HepG2 (cell line): ENCODE results near the gene RYR2. TPM values are rescaled to one million over a fixed set of nuclear protein-coding genes. Genes with fewer than 3 reads are reported as not detected.

Experiments
- ATAC-seq: fragments of 200-7000 bp; cut with Tn5 transposase; 3 replicates; pipeline ENCODE4 v1.9.1; 2020; ENCODE audit warnings: mild to moderate bottlenecking, moderate library complexity
- BruUV-seq: library from RNA; stranded (reverse); fragments of 400-500 nt; replicated peaks from 2 replicates; lab custom pipeline; 2021; lab: Mats Ljungman, UMichigan
- CTCF ChIA-PET: fragments of 300-600 bp; formaldehyde crosslinking; extraction: SDS; loops from one replicate; lab custom pipeline; 2021; ENCODE audit warnings: low total read pairs, inconsistent platforms, low intra/inter-chr PET ratio; lab: Yijun Ruan, JAX
- POLR2A ChIA-PET: fragments of 350-600 bp; sonication (Branson Sonifier 250); formaldehyde crosslinking; loops from one replicate; lab custom pipeline; 2020; ENCODE audit warnings: antibody characterized with exemption, inconsistent platforms; lab: Yijun Ruan, JAX
- DNase-seq: peaks from one replicate; pipeline ENCODE4 v3.0.0-alpha.2; 2015; ENCODE audit warnings: low spot score
- FAIRE-seq: peaks from 3 replicates; lab custom pipeline; 2011; peaks lifted over from hg19 to GRCh38; lab: Jason Lieb, UNC
- H2AFZ ChIP-seq: one replicate; pipeline ENCODE4 v1.6.1; 2011; ENCODE audit warnings: low read length, inconsistent platforms
- H3K27ac ChIP-seq: fragments of 300-600 bp; 3 replicates; pipeline ENCODE4 v1.8.0; 2011; ENCODE audit warnings: mixed run types, mild to moderate bottlenecking, mixed read lengths, low read length, inconsistent platforms; ENCODE audit not compliant: insufficient read depth; ENCODE audit errors: extremely low read length
- H3K27me3 ChIP-seq, 2 experiments: fragments of 200-600 bp in 1 of 2; 2 replicates in 1 of 2; 3 replicates in 1 of 2; pipeline versions ENCODE4 v1.6.0 to v1.8.0; 2011; ENCODE audit warnings: low read length in 2 of 2, mild to moderate bottlenecking in 2 of 2, moderate library complexity in 2 of 2, inconsistent platforms in 1 of 2; ENCODE audit not compliant: insufficient read depth in 2 of 2, control insufficient read depth in 1 of 2
- H3K36me3 ChIP-seq, 2 experiments: fragments of 200-600 bp in 1 of 2; replicated peaks in 1 of 2; 2 replicates in 1 of 2; 3 replicates in 1 of 2; pipeline versions ENCODE4 v1.5.1 to v1.8.0; 2011; ENCODE audit warnings: low read length in 2 of 2, inconsistent platforms in 1 of 2; ENCODE audit not compliant: insufficient read depth in 2 of 2, control insufficient read depth in 1 of 2
- H3K4me1 ChIP-seq: 2 replicates; pipeline ENCODE4 v1.5.1; 2012; ENCODE audit warnings: low read length, inconsistent platforms; ENCODE audit not compliant: insufficient read depth
- H3K4me2 ChIP-seq: 2 replicates; pipeline ENCODE4 v1.6.0; 2011; ENCODE audit warnings: low read depth, low read length, inconsistent platforms
- H3K4me3 ChIP-seq, 3 experiments: fragments of 200-600 bp in 1 of 3; sonication (generic), shearing (Covaris generic) in 1 of 3; replicated peaks in 1 of 3; 2 replicates each; pipeline ENCODE4 v1.5.1; 2011 to 2016; ENCODE audit warnings: low read length in 3 of 3, inconsistent platforms in 2 of 3, low read depth in 2 of 3, mild to moderate bottlenecking in 2 of 3, control low read depth in 1 of 3, mixed read lengths in 1 of 3; ENCODE audit not compliant: insufficient read depth in 1 of 3
- H3K79me2 ChIP-seq: one replicate; pipeline ENCODE4 v1.6.1; 2011; ENCODE audit warnings: low read length, inconsistent platforms; ENCODE audit not compliant: insufficient read depth
- H3K9ac ChIP-seq: 2 replicates; pipeline ENCODE4 v1.6.0; 2011; ENCODE audit warnings: mild to moderate bottlenecking, low read depth, low read length, inconsistent platforms; ENCODE audit not compliant: insufficient read depth
- H3K9me3 ChIP-seq: 2 replicates; pipeline ENCODE4 v1.5.1; 2012; ENCODE audit warnings: mild to moderate bottlenecking, low read length
- H4K20me1 ChIP-seq: 2 replicates; pipeline ENCODE4 v1.6.0; 2011; ENCODE audit warnings: inconsistent platforms, mild to moderate bottlenecking, low read length, moderate library complexity; ENCODE audit not compliant: insufficient read depth
- BCLAF1 ChIP-seq: fragments of 450-650 bp; IDR thresholded peaks from 2 replicates; pipeline ENCODE4 v1.6.1; 2017; ENCODE audit warnings: mild to moderate bottlenecking
- CCDC6 ChIP-seq: sonication (generic); formaldehyde crosslinking; IDR thresholded peaks from 2 replicates; pipeline ENCODE4 v1.8.1; 2022; ENCODE audit warnings: mild to moderate bottlenecking, missing genetic modification reagents, moderate library complexity
- FOXC1 ChIP-seq: sonication (generic); formaldehyde crosslinking; IDR thresholded peaks from 2 replicates; pipeline ENCODE4 v1.8.0; 2022; ENCODE audit warnings: mild to moderate bottlenecking, missing genetic modification reagents, borderline replicate concordance
- GATAD1 ChIP-seq: IDR thresholded peaks from 2 replicates; pipeline ENCODE4 v1.6.1; 2016; ENCODE audit warnings: missing genetic modification reagents, missing compliant biosample characterization
- HNRNPH1 ChIP-seq: fragments of 200-400 bp; formaldehyde crosslinking; optimal IDR thresholded peaks from 2 replicates; pipeline ENCODE3; 2017; ENCODE audit warnings: mild to moderate bottlenecking, low read depth, low read length
- PRDM15 ChIP-seq: sonication (generic); formaldehyde crosslinking; IDR thresholded peaks from 2 replicates; pipeline ENCODE4 v1.4.0; 2020; ENCODE audit warnings: missing genetic modification reagents
- WIZ ChIP-seq: sonication (generic); formaldehyde crosslinking; IDR thresholded peaks from 2 replicates; pipeline ENCODE4 v1.5.1; 2020; ENCODE audit warnings: mild to moderate bottlenecking, missing genetic modification reagents
- ZFP90 ChIP-seq: sonication (generic); formaldehyde crosslinking; IDR thresholded peaks from 2 replicates; pipeline ENCODE4 v1.8.0; 2022; ENCODE audit warnings: missing genetic modification reagents, mild to moderate bottlenecking, inconsistent platforms, borderline replicate concordance
- ZNF354B ChIP-seq: sonication (generic); formaldehyde crosslinking; IDR thresholded peaks from 2 replicates; pipeline ENCODE4 v1.8.0; 2022; ENCODE audit warnings: mild to moderate bottlenecking, missing genetic modification reagents
- ZNF557 ChIP-seq: sonication (generic); formaldehyde crosslinking; IDR thresholded peaks from 2 replicates; pipeline ENCODE4 v1.4.0; 2020; ENCODE audit warnings: missing genetic modification reagents
- WGBS: methylation state at CpG from one replicate; pipeline ENCODE4 v1.1.6; 2017; ENCODE audit warnings: low lambda C conversion rate; 5-methylcytosine and 5-hydroxymethylcytosine counted together
- in situ Hi-C: cut with HindIII; loops from 2 replicates; pipeline ENCODE4 v1.10.0; 2017; ENCODE audit warnings: low pct_unique_long_range_greater_than_20kb; ENCODE audit not compliant: extremely low pct_ligation_motif_present
- intact Hi-C: fragments of 100-400 bp; cut with micrococcal nuclease; formaldehyde crosslinking; loops from one replicate; pipeline ENCODE4 v1.10.0; 2022; ENCODE audit not compliant: unreplicated experiment
- polyA plus RNA-seq, 8 experiments: library from polyadenylated mRNA; depleted of rRNA in 3 of 8; stranded (reverse) in 7 of 8; unstranded in 1 of 8; fragments of >200 nt; fragmentation: Illumina TruSeq in 4 of 8; extraction: Trizol in 4 of 8; gene quantifications; 2 replicates each; pipeline versions ENCODE4 v1.2.1 to v1.2.3, GENCODE V29; 2011 to 2016; ENCODE audit warnings: low read depth in 4 of 8, missing spikeins in 1 of 8, mixed read lengths in 1 of 8; ENCODE audit not compliant: insufficient read depth in 1 of 8
- total RNA-seq, 5 experiments: library from RNA; depleted of rRNA; stranded (reverse); fragments of >200 nt; fragmentation: Illumina TruSeq; extraction: Trizol; gene quantifications; 2 replicates each; pipeline ENCODE4 v1.2.3, GENCODE V29; 2016; ENCODE audit warnings: low read depth in 1 of 5
- TF ChIP-seq, protein P1 (sequence below): sonication (generic); formaldehyde crosslinking; IDR thresholded peaks from 2 replicates; pipeline ENCODE4 v1.9.0; 2022; ENCODE audit warnings: missing genetic modification reagents, mild to moderate bottlenecking, borderline replicate concordance
- TF ChIP-seq, protein P2 (sequence below): sonication (generic); formaldehyde crosslinking; conservative IDR thresholded peaks from 2 replicates; pipeline ENCODE4 v1.5.0; 2020; ENCODE audit warnings: missing genetic modification reagents

RYR2 gene
- total and polyA plus RNA-seq, 2 of the 13 experiments (the other 11 are each of a cell fraction or from before 2014, with no cell fraction given) = not detected

DNA sequence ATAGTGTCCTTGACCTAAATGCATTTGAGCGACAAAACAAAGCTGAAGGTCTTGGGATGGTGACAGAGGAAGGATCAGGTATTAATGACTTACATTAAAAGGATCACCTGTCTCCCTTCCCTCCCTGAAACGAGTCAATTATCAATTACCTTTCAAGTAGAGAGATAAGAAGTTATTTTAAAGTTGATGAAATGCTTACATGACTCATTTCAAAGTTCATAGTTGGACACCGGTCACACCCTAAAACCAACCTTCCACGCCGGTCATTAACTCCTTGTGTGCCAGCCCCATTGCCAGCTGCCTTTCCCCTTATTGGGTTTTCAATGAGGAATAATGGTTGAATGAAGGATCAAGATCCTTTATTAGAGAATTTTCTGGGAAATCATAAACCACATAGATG, 719.0 kb downstream of the RYR2 start:
- H4K20me1 ChIP-seq = no peaks in the 10 kb centered on the region
- ChIA-PET POLR2A (no interaction called here), CTCF (no interaction called here)
- no peaks in the 10 kb centered on the region for H3K79me2 ChIP-seq
- no peaks in the 10 kb centered on the region for H3K36me3 ChIP-seq
- FAIRE-seq (no peak), DNase-seq (no peak), ATAC-seq (no peak)
- in situ Hi-C loops (no loop called here), intact Hi-C loops (no loop called here)
- H3K4me2 ChIP-seq = no peak overlapping the region
- H3K9me3 ChIP-seq = no peaks in the 10 kb centered on the region
- H3K4me1 ChIP-seq = no peaks in the 10 kb centered on the region
- TF ChIP-seq GATAD1 (CRISPR knock-in tag) = no peak
- no peak for TF ChIP-seq CCDC6
- TF ChIP-seq ZFP90 (CRISPR knock-in tag) = no peak
- no peak for TF ChIP-seq BCLAF1
- TF ChIP-seq ZNF557 = no peak
- TF ChIP-seq, protein P1, sequence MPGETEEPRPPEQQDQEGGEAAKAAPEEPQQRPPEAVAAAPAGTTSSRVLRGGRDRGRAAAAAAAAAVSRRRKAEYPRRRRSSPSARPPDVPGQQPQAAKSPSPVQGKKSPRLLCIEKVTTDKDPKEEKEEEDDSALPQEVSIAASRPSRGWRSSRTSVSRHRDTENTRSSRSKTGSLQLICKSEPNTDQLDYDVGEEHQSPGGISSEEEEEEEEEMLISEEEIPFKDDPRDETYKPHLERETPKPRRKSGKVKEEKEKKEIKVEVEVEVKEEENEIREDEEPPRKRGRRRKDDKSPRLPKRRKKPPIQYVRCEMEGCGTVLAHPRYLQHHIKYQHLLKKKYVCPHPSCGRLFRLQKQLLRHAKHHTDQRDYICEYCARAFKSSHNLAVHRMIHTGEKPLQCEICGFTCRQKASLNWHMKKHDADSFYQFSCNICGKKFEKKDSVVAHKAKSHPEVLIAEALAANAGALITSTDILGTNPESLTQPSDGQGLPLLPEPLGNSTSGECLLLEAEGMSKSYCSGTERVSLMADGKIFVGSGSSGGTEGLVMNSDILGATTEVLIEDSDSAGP (CRISPR knock-in tag) = no peak
- no peak for TF ChIP-seq FOXC1 (CRISPR knock-in tag)
- TF ChIP-seq PRDM15 (CRISPR knock-in tag) = no peak
- TF ChIP-seq, protein P2, sequence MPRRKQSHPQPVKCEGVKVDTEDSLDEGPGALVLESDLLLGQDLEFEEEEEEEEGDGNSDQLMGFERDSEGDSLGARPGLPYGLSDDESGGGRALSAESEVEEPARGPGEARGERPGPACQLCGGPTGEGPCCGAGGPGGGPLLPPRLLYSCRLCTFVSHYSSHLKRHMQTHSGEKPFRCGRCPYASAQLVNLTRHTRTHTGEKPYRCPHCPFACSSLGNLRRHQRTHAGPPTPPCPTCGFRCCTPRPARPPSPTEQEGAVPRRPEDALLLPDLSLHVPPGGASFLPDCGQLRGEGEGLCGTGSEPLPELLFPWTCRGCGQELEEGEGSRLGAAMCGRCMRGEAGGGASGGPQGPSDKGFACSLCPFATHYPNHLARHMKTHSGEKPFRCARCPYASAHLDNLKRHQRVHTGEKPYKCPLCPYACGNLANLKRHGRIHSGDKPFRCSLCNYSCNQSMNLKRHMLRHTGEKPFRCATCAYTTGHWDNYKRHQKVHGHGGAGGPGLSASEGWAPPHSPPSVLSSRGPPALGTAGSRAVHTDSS (CRISPR knock-in tag) = no peak
- TF ChIP-seq ZNF354B (CRISPR knock-in tag) = no peak
- no peak for TF ChIP-seq WIZ (CRISPR knock-in tag)
- no peak for TF ChIP-seq HNRNPH1
- H3K4me3 ChIP-seq = no peak overlapping the region
- no peak overlapping the region for H2AFZ ChIP-seq
- no peaks in the 10 kb centered on the region for H3K27me3 ChIP-seq
- H3K9ac ChIP-seq = no peak overlapping the region
- 0% methylated on average over 5 of the region's 5 CpGs for whole genome bisulfite sequencing
- H3K27ac ChIP-seq = no peak overlapping the region
- BruUV-seq = no TSS peak
